GM12892 (cell line): ENCODE data around the gene C1orf167.

Experiments used
- POLR2A ChIP-seq: IDR thresholded peaks from 2 replicates; pipeline ENCODE4 v1.6.1; 2011; ENCODE audit warnings: low read depth, low read length, control low read depth
- TAF1 ChIP-seq: IDR thresholded peaks from 2 replicates; pipeline ENCODE4 v1.6.1; 2011; ENCODE audit warnings: low read depth, mild to moderate bottlenecking, control low read depth, low read length, borderline replicate concordance

DNA sequence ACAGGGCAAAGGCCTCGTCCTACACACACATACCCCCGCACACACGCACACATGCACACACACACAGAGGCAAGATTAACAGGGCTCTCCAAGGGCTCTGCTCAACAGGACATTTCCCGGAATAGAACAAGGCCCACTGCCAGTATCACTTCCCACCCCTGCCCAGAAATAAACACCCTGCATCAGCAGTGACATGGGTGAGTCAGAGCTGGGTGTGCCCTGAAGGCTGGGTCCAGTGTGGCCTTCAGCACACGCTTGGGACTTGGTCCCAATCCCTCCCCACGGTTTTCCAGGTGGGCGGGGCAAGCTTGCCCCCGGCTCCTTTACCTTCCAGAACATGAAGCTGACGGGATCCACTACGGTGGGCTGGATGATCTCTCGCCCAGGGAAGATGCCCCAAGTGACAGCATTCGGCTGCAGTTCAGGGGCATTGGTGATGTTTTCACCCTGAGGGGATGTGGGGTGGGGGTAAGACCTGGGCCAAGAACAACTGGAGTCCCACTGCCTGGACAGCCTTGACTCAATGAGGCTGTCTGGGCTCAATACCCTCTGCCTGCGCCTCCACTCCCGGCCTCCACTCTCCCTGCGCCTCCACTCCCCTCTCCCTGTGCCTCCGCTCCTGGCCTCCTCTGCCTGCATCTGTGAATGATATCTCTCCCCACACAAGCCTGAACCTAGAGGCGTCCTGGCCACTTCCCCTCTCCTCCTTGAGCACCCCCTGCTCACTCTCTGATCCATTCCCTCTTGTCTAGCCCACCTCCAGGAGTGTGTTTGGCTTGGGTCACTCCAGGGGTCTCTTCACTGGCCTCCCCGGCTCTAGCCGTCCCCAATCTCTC, 29.1 kb downstream of the C1orf167 start:
- TF ChIP-seq POLR2A: no peak
- no peak for TF ChIP-seq TAF1
